NCI-H187 (cell line): ENCODE results near the gene ARHGAP28.
"Not testable (repeated sequence)": the region's sequence is repeated elsewhere in the genome, so short reads cannot be mapped to it uniquely, and the experiment has no call there.

ENCODE experiments used
- DNase-seq, 2 experiments: peaks; one replicate each; lab custom pipeline; 2025; lab: John Stamatoyannopoulos, UW

Gene ARHGAP28

GRCh38 chr18:6929370-6930102 is 200.0 kb downstream of the ARHGAP28 start:
- no peak for DNase-seq

- no peak for DNase-seq
Observed at GRCh38 chr18:6934859-6935258, 205.3 kb downstream of the ARHGAP28 start.

- DNase-seq, result no peak
Observed at GRCh38 chr18:6938003-6938402, 208.5 kb downstream of the ARHGAP28 start.

DNA sequence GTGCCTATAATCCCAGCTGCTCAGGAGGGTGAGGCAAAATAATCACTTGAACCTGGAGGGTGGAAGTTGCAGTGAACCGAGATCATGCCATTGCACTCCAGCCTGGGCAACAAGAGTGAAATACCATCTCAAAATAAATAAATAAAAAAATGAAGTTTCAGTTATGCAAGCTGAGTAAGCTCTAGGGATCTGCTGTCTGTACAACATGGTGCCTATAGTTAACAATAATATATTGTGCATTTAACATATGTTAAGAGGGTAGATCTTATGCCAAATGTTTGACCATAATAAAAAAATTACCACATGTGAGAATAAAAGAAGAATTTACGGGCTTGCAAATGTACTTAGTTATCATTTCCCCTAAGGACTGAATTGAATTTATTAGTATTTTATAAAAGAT is 208.9 kb downstream of the ARHGAP28 start:
- DNase-seq, result not testable (repeated sequence)

DNA sequence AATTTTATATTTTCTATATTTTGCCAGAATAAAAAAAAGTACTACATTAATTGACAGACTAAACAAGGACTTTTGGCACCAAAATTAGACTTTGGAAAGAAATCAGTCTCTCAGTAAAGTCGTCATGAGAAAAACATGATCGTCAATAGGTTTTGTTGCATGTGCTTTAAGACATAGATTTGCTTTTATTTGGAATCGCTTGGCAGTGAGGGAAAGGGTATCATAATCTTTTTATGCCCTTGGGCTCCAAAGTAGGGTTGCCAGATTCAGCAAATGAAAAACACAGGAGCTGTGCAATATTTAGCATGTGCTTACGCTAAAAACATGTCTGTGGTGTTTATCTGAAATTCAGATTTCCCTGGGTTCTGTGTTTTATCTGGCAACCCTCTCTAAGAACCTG is 210.5 kb downstream of the ARHGAP28 start:
- no peak for DNase-seq

DNA sequence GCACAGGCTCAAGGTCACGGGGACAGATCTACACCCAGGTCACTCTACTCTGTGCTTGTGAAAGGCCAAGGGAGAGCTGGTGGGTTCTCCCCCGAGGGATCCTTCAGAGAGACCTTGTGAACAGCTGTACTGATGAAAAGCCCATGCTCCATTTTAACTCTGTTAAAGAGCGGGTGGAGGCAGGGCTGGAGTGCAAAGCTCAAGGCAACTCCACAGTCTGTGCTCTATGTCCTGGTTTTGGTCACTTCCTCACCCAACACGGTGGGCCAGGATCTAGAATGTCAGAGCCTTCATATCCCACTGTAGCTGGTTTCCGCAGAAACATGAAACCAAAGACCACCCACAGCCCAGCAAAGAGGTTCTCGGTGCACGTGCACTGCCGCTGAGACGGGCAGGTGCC is 210.9 kb downstream of the ARHGAP28 start:
- DNase-seq, result no peak

- DNase-seq, result no peak
Observed at GRCh38 chr18:6941996-6942395, 212.5 kb downstream of the ARHGAP28 start.

GRCh38 chr18:6942742-6943141 is 213.2 kb downstream of the ARHGAP28 start:
- no peak for DNase-seq

- DNase-seq, result no peak
Observed at GRCh38 chr18:6943143-6943542, 213.6 kb downstream of the ARHGAP28 start.

GRCh38 chr18:6947338-6948030 is 218.0 kb downstream of the ARHGAP28 start:
- no peak for DNase-seq

DNA sequence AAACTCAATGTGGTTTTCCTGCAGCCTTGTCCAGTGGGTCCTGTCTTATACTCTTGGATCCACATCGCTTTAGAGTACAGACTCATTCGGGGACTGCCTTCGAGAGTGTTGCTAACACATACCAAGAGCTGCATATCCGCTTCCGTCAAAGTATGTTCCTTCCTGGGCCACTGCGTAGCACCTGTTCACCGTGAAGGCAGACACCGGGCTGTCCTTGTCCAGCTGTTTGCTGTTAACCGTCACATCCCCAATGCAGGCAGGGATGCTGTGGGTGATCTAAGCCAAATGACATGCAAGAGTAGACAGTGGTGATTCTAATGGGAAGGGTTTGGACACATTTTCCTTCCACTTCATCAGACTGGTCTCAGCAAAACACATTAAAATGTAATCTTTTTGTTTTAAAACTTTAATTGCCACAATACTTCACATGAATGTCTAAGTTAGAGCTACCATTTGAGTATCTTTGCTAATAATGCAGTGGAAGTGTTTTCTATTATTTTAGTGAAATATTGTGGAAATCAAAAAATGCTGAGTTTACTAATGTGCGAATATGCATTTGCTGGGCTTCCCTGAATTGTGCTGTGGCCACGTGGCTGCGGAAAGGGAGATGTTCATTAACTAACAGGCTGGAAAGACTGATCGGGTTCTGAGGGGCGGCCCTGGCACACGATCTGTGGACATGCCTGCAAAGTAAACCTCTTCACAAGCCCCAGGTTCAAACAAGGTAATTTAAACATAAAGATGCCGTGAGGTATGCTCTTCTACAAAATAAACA is 219.0 kb downstream of the ARHGAP28 start:
- no peak for DNase-seq

GRCh38 chr18:6949800-6950586 is 220.5 kb downstream of the ARHGAP28 start:
- DNase-seq, result no peak

GRCh38 chr18:6950641-6951040 is 221.1 kb downstream of the ARHGAP28 start:
- no peak for DNase-seq

DNA sequence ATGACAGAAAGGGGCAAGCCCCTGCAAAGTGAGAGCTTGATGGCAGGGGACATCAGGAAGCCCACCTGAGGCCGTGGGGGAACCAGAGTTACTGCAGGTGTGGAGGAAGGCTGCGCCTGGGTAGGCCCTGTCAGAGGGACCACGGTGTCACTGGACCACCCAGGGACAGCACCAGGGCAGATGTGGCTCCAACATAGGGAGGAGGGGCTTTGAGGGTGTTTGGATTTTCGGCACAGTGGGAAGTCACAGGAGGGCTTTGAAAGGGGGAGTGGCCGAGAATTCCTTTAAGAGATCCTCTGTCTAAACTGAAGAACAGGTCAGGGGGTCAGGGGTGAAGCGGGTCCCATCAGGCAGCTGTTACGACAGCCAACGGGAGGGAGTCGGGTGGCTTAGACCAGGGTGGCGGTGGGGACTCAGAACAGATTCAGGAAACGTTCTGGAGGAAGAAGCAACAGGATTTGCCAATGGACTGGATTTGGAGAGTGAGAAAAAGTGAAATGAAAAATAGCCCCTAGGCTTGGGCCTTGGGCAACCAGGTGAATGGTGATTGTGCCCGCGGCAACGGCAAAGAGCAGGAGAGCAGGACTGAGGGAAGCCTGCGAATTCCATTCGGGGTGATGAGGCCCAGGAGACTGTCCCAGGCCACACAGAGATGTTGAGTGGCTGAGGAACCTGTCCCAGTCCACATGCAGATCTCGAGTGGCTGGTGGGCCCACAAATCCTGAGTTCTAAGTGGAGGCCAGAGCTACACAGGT is 222.0 kb downstream of the ARHGAP28 start:
- no peak for DNase-seq

DNA sequence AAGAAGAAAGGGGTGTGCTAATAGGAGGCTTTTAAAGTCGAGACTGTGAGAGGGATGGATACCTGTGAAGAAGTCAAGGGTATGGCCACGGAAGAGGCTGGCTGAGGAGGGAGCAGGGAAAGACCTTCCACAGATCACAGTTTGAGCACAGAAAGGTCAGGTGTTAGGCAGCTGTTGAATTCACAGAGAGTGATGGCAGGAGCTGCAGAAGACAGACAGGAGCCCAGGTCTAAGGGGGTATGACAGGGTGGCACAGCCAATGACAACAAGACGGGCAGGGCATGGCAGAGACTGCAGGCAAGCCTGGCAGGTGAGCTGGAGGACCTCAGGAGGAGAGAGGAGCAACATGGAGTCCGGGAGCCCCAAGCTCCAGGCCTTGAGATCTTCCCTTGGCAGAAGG is 225.0 kb downstream of the ARHGAP28 start:
- DNase-seq, result no peak

DNA sequence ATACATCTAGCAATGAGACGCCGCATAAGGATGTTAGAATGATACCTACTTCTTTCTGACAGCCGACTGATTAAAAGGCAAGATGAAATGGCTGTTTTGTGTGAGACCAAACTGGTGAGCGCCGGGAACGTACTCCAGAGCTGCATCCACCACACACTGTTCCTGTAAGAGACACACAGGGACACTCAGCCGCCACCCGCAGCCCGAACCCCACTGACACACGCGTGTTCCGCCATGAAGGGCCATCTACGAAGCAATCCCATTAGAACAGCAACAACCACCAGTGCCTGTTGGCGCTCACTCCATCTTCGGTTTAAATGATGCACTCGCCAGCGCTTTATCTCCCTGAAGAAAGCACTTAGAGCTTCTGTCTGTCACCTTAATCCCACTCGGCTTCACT is 225.8 kb downstream of the ARHGAP28 start:
- DNase-seq, result no peak

DNA sequence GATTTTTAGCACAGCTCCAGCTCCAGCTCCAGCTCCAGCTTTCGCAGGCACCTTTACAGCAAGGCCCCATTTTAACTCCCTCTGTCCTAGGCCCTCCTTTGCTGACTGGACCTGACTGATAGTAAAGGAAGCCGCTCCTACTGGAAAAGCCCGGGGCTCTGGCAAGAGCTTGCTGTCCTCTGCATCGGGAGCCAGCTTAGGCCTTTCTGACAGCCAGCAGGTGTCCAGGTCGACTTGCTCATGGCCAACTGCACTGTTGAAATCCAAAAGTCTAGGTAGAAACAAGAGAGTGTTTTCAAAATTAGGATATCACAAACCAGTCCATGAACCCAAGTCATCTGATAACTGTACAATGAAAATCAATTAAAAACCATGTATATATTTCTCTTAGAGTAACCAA is 227.0 kb downstream of the ARHGAP28 start:
- no peak for DNase-seq

- DNase-seq, result no peak
Observed at GRCh38 chr18:6956999-6957398, 227.5 kb downstream of the ARHGAP28 start.

GRCh38 chr18:6959110-6959509 is 229.6 kb downstream of the ARHGAP28 start:
- no peak for DNase-seq

- DNase-seq, result no peak
Observed at GRCh38 chr18:6960124-6960523, 230.6 kb downstream of the ARHGAP28 start.

DNA sequence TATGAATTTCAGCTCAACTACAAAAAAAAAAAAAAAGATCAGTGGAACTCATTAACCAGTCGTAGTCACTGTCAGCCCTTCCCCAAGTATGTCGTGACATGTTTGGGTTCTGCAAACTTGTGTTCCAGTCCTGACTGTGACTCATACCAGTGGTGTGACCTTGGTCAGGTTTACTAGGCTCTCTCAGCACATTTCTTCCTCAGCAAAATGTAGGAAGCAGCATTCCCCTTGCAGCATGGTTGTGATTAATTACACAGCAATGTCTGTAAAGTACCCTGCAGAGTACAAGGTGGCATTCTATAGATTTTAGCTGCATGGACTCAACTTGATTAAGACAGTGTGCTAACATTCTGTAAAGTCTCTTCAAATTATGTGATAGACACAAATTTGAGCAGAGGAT is 231.1 kb downstream of the ARHGAP28 start:
- no peak for DNase-seq
